K562 (cell line): ENCODE measurements around the gene SOX11. TPM values are rescaled to one million over a fixed set of nuclear protein-coding genes. Genes with fewer than 3 reads are reported as not detected.

Experiments used
- ATAC-seq: fragments of 200-7000 bp; cut with Tn5 transposase; 3 replicates; pipeline ENCODE4 v1.9.1; 2020; ENCODE audit warnings: moderate library complexity
- BruUV-seq: library from RNA; stranded (reverse); fragments of 400-500 nt; replicated peaks from 2 replicates; lab custom pipeline; 2021; lab: Mats Ljungman, UMichigan
- CTCF ChIA-PET: fragments of 300-600 bp; formaldehyde crosslinking; extraction: SDS; loops from one replicate; lab custom pipeline; 2021; ENCODE audit warnings: low intra/inter-chr PET ratio; lab: Yijun Ruan, JAX
- POLR2A ChIA-PET: fragments of 300-600, 350-650 bp; sonication (Branson Sonifier 250); formaldehyde crosslinking; extraction: SDS; loops from one replicate; lab custom pipeline; 2021; ENCODE audit warnings: antibody characterized with exemption, inconsistent platforms; lab: Yijun Ruan, JAX
- DNase-seq, 4 experiments: peaks; one replicate each; pipeline versions ENCODE4 v3.0.0 to v3.0.0-alpha.2; 2011 to 2018; ENCODE audit warnings: low spot score in 3 of 4, mixed read lengths in 3 of 4; ENCODE audit errors: extremely low read depth in 1 of 4
- FAIRE-seq: peaks from 2 replicates; lab custom pipeline; 2011; peaks lifted over from hg19 to GRCh38; lab: Jason Lieb, UNC
- H2AFZ ChIP-seq: 2 replicates; pipeline ENCODE4 v1.6.0; 2011; ENCODE audit warnings: low read depth, low read length, control low read depth, inconsistent platforms
- H3K27ac ChIP-seq: fragments of 200-600 bp; 3 replicates; pipeline ENCODE4 v1.8.0; 2011; ENCODE audit warnings: low read depth, mild to moderate bottlenecking, control low read depth, inconsistent platforms, low read length, moderate library complexity, mixed read lengths; ENCODE audit errors: extremely low read depth
- H3K27me3 ChIP-seq, 2 experiments: fragments of 300-600 bp in 1 of 2; 2 replicates in 1 of 2; 3 replicates in 1 of 2; pipeline versions ENCODE4 v1.6.0 to v1.8.0; 2011; ENCODE audit warnings: inconsistent platforms in 2 of 2, low read length in 2 of 2, mild to moderate bottlenecking in 1 of 2, mixed read lengths in 1 of 2, moderate library complexity in 1 of 2; ENCODE audit not compliant: control insufficient read depth in 2 of 2, insufficient read depth in 2 of 2
- H3K36me3 ChIP-seq: fragments of 300-600 bp; 3 replicates; pipeline ENCODE4 v1.8.0; 2011; ENCODE audit warnings: mild to moderate bottlenecking, low read length, inconsistent platforms; ENCODE audit not compliant: control insufficient read depth, insufficient read depth
- H3K4me1 ChIP-seq, 2 experiments: fragments of 200-600 bp in 1 of 2; replicated peaks in 1 of 2; 2 replicates in 1 of 2; 3 replicates in 1 of 2; pipeline versions ENCODE4 v1.5.1 to v1.8.0; 2011; ENCODE audit warnings: inconsistent platforms in 2 of 2, low read length in 2 of 2, mild to moderate bottlenecking in 1 of 2, mixed read lengths in 1 of 2, moderate library complexity in 1 of 2; ENCODE audit not compliant: control insufficient read depth in 2 of 2, insufficient read depth in 2 of 2
- H3K4me2 ChIP-seq: 2 replicates; pipeline ENCODE4 v1.6.1; 2011; ENCODE audit warnings: low read length, control low read depth, inconsistent platforms, mixed read lengths; ENCODE audit not compliant: insufficient read depth
- H3K4me3 ChIP-seq: fragments of 200-600 bp; sonication (generic), shearing (Covaris generic); 2 replicates; pipeline ENCODE4 v1.5.1; 2016; ENCODE audit warnings: control low read depth, inconsistent platforms
- H3K79me2 ChIP-seq: fragments of 200-600 bp; 3 replicates; pipeline ENCODE4 v1.8.0; 2011; ENCODE audit warnings: low read length, inconsistent platforms; ENCODE audit not compliant: control insufficient read depth, insufficient read depth
- H3K9ac ChIP-seq, 2 experiments: 2 replicates each; pipeline versions ENCODE4 v1.6.0 to v1.6.1; 2011; ENCODE audit warnings: low read depth in 2 of 2, low read length in 2 of 2, control low read depth in 1 of 2, inconsistent platforms in 1 of 2, mild to moderate bottlenecking in 1 of 2, mixed read lengths in 1 of 2; ENCODE audit not compliant: insufficient read depth in 1 of 2
- H3K9me1 ChIP-seq: one replicate; pipeline ENCODE4 v1.6.0; 2011; ENCODE audit warnings: inconsistent platforms, mild to moderate bottlenecking, low read length, moderate library complexity; ENCODE audit not compliant: control insufficient read depth, insufficient read depth
- H3K9me3 ChIP-seq: replicated peaks from 2 replicates; pipeline ENCODE4 v1.5.1; 2011; ENCODE audit warnings: low read depth, low read length, inconsistent platforms; ENCODE audit not compliant: control insufficient read depth, insufficient read depth
- H4K20me1 ChIP-seq: replicated peaks from 2 replicates; pipeline ENCODE4 v1.6.1; 2011; ENCODE audit warnings: low read length, inconsistent platforms, mixed read lengths; ENCODE audit not compliant: control insufficient read depth, insufficient read depth
- CCNT2 ChIP-seq: IDR thresholded peaks from 2 replicates; pipeline ENCODE4 v1.6.1; 2011; ENCODE audit warnings: borderline replicate concordance, low read depth, mild to moderate bottlenecking, moderate library complexity, mixed read lengths, low read length; ENCODE audit not compliant: insufficient read length; ENCODE audit errors: extremely low read depth
- CHCHD3 ChIP-seq: fragments of 250-450 bp; sonication (Bioruptor Pico); IDR thresholded peaks from 2 replicates; pipeline ENCODE4 v2.1.2; 2022; ENCODE audit warnings: mild to moderate bottlenecking
- CHD1 ChIP-seq: fragments of 200-600 bp; sonication (generic); IDR thresholded peaks from one replicate; pipeline ENCODE4 v1.6.1; 2012; ENCODE audit warnings: mild to moderate bottlenecking, moderate library complexity, low read length, inconsistent platforms
- E2F6 ChIP-seq, 2 experiments: IDR thresholded peaks; 2 replicates each; pipeline ENCODE4 v1.6.1; 2011; ENCODE audit warnings: borderline replicate concordance in 1 of 2, control low read depth in 1 of 2, low read depth in 1 of 2, low read length in 1 of 2, mild to moderate bottlenecking in 1 of 2, mixed read lengths in 1 of 2, moderate library complexity in 1 of 2; ENCODE audit not compliant: insufficient read depth in 1 of 2, insufficient read length in 1 of 2, poor library complexity in 1 of 2, severe bottlenecking in 1 of 2; ENCODE audit errors: extremely low read depth in 1 of 2
- ERF ChIP-seq: fragments of 450-650 bp; formaldehyde crosslinking; IDR thresholded peaks from 2 replicates; pipeline ENCODE4 v1.4.0; 2020; ENCODE audit warnings: mild to moderate bottlenecking, mixed read lengths
- FOXK2 ChIP-seq, 2 experiments: fragments of 450-650 bp; IDR thresholded peaks in 1 of 2; conservative IDR thresholded peaks in 1 of 2; 2 replicates each; pipeline ENCODE4 v1.6.1; 2016; ENCODE audit warnings: low read depth in 2 of 2, mild to moderate bottlenecking in 1 of 2
- FUS ChIP-seq: fragments of 200-400 bp; formaldehyde crosslinking; optimal IDR thresholded peaks from 2 replicates; pipeline ENCODE3; 2017; ENCODE audit warnings: low read depth, low read length
- HDAC2 ChIP-seq: fragments of 450-650 bp; IDR thresholded peaks from 2 replicates; pipeline ENCODE4 v1.6.1; 2016; ENCODE audit warnings: mild to moderate bottlenecking
- ID3 ChIP-seq, 2 experiments: fragments of 250-450 bp in 1 of 2; fragments of 450-650 bp in 1 of 2; sonication (Bioruptor Pico) in 1 of 2; IDR thresholded peaks; 2 replicates each; pipeline versions ENCODE4 v1.6.1 to v1.8.0; 2016 to 2021; ENCODE audit warnings: mild to moderate bottlenecking in 2 of 2, moderate library complexity in 2 of 2, missing compliant biosample characterization in 1 of 2, missing genetic modification characterization in 1 of 2
- MCM5 ChIP-seq: fragments of 450-650 bp; IDR thresholded peaks from 2 replicates; pipeline ENCODE4 v1.6.1; 2016; ENCODE audit warnings: low read depth
- NCOA4 ChIP-seq: fragments of 450-650 bp; IDR thresholded peaks from 2 replicates; pipeline ENCODE4 v1.6.1; 2018; ENCODE audit warnings: mild to moderate bottlenecking; ENCODE audit not compliant: partially characterized antibody
- POLR2B ChIP-seq: fragments of 450-650 bp; IDR thresholded peaks from 2 replicates; pipeline ENCODE4 v1.6.1; 2018; ENCODE audit warnings: low read depth; ENCODE audit not compliant: partially characterized antibody
- SLC30A9 ChIP-seq: fragments of 250-450 bp; sonication (Bioruptor Pico); IDR thresholded peaks from 2 replicates; pipeline ENCODE4 v1.8.0; 2022; ENCODE audit warnings: mild to moderate bottlenecking, moderate library complexity
- SRSF7 ChIP-seq: fragments of 200-400 bp; formaldehyde crosslinking; optimal IDR thresholded peaks from 2 replicates; pipeline ENCODE3; 2017; ENCODE audit warnings: mild to moderate bottlenecking, low read depth, low read length
- TAF7 ChIP-seq: fragments of 450-650 bp; IDR thresholded peaks from 2 replicates; pipeline ENCODE4 v1.6.1; 2016; ENCODE audit warnings: missing genetic modification characterization, missing compliant biosample characterization
- ZBTB7A ChIP-seq: IDR thresholded peaks from 2 replicates; pipeline ENCODE4 v1.6.1; 2011; ENCODE audit warnings: low read depth, mild to moderate bottlenecking, low read length, moderate library complexity, borderline replicate concordance; ENCODE audit not compliant: control insufficient read depth
- ZEB2 ChIP-seq: fragments of 450-650 bp; IDR thresholded peaks from 2 replicates; pipeline ENCODE4 v1.6.1; 2016
- ZNF224 ChIP-seq: sonication (generic); formaldehyde crosslinking; IDR thresholded peaks from 2 replicates; pipeline ENCODE4 v1.8.0; 2022; ENCODE audit warnings: mild to moderate bottlenecking, missing genetic modification reagents
- WGBS: fragments of 100-300 bp; shearing (Covaris generic); methylation state at CpG from one replicate; pipeline ENCODE4 v1.1.6; 2016; ENCODE audit warnings: low coverage, mixed read lengths; ENCODE audit not compliant: insufficient coverage; ENCODE audit errors: missing lambda C conversion rate; 5-methylcytosine and 5-hydroxymethylcytosine counted together
- in situ Hi-C: fragments of 300-500 bp; cut with MboI; formaldehyde crosslinking; loops from 4 replicates; pipeline ENCODE4 v1.15.0; 2018; ENCODE audit warnings: inconsistent platforms, mixed read lengths
- intact Hi-C: fragments of 100-400 bp; cut with micrococcal nuclease; formaldehyde crosslinking; loops from 2 replicates; pipeline ENCODE4 v1.14.2; 2022
- polyA plus RNA-seq, 8 experiments: library from polyadenylated mRNA; depleted of rRNA in 4 of 8; stranded (reverse) in 5 of 8; unstranded in 3 of 8; fragments of >200 nt; fragmentation: Nextera tagmentation in 2 of 8; fragmentation: Illumina TruSeq in 1 of 8; extraction: Ambion mirVana in 2 of 8; extraction: Trizol in 1 of 8; gene quantifications; 2 replicates each; pipeline versions ENCODE4 v1.2.1 to v1.2.3, GENCODE V29; 2011 to 2014; ENCODE audit warnings: inconsistent platforms in 1 of 8, missing spikeins in 1 of 8
- total RNA-seq, 7 experiments: library from RNA; depleted of rRNA in 6 of 7; stranded (reverse); fragments of >200 nt in 6 of 7; fragmentation: Illumina TruSeq in 2 of 7; extraction: Trizol in 2 of 7; gene quantifications; 2 replicates each; pipeline versions ENCODE4 v1.2.1 to v1.2.3, GENCODE V29; 2011 to 2021; ENCODE audit warnings: low replicate concordance in 1 of 7
- TF ChIP-seq, protein P1 (sequence below): sonication (generic); formaldehyde crosslinking; IDR thresholded peaks from 2 replicates; pipeline ENCODE4 v1.8.1; 2023; ENCODE audit warnings: mild to moderate bottlenecking, missing genetic modification reagents

SOX11 gene
- total and polyA plus RNA-seq, 9 of the 15 experiments (the other 6 are each of a cell fraction or from before 2014, with no cell fraction given): 0.02 TPM; not detected in 8

- Histone ChIP-seq H3K4me2 (no peak overlapping the region), H4K20me1 (no peaks in the 10 kb centered on the region), H3K4me3 (no peak overlapping the region), H3K36me3 (no peaks in the 10 kb centered on the region), H3K9me1 (no peaks in the 10 kb centered on the region), H3K9ac (no peak overlapping the region), H3K4me1 (no peaks in the 10 kb centered on the region), H3K27ac (no peak overlapping the region)
- intact Hi-C loops: no loop called here
- DNase-seq (no peak), ATAC-seq (no peak)
- no TSS peak for BruUV-seq
- POLR2A ChIA-PET: no interaction called here
- TF ChIP-seq CHD1 (no peak), ID3 (CRISPR knock-in tag; IDR thresholded peaks at IDR 0.05) (no peak), ID3 (tag; IDR thresholded peaks at IDR 0.05) (no peak), ZEB2 (no peak), NCOA4 (no peak), ZNF224 (CRISPR knock-in tag) (no peak), HDAC2 (no peak), E2F6 (IDR thresholded peaks at IDR 0.05; ENCODE audit: borderline replicate concordance in 1 of 2, extremely low read depth in 1 of 2, insufficient read depth in 1 of 2, insufficient read length in 1 of 2, low read depth in 1 of 2, low read length in 1 of 2, poor library complexity in 1 of 2, severe bottlenecking in 1 of 2) (no peak), SLC30A9 (CRISPR knock-in tag) (no peak), ERF (CRISPR knock-in tag) (no peak), POLR2B (no peak), SRSF7 (no peak), CCNT2 (no peak), FOXK2 (conservative IDR thresholded peaks at IDR 0.05 in 1 of 2, IDR thresholded peaks at IDR 0.05 in 1 of 2; ENCODE audit: low read depth in 2 of 2) (no peak), MCM5 (no peak), TAF7 (tag) (no peak), FUS (no peak), ZBTB7A (no peak), CHCHD3 (CRISPR knock-in tag) (no peak)
- TF ChIP-seq, protein P1, sequence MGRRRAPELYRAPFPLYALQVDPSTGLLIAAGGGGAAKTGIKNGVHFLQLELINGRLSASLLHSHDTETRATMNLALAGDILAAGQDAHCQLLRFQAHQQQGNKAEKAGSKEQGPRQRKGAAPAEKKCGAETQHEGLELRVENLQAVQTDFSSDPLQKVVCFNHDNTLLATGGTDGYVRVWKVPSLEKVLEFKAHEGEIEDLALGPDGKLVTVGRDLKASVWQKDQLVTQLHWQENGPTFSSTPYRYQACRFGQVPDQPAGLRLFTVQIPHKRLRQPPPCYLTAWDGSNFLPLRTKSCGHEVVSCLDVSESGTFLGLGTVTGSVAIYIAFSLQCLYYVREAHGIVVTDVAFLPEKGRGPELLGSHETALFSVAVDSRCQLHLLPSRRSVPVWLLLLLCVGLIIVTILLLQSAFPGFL (CRISPR knock-in tag): no peak
- TF ChIP-seq, all 486 proteins: peak for 0
- Histone ChIP-seq H3K9me3 (no peaks in the 10 kb centered on the region), H2AFZ (no peak overlapping the region), H3K27me3 (no peaks in the 10 kb centered on the region), H3K79me2 (no peaks in the 10 kb centered on the region)
- in situ Hi-C loops: no loop called here
- WGBS: 0% methylated on average over 9 of the region's 9 CpGs
- no peak for FAIRE-seq
- CTCF ChIA-PET: no interaction called here
Observed at GRCh38 chr2:5685225-5685624, 7.0 kb upstream of the SOX11 start.
